Esophagus muscularis mucosa (tissue), 4 donors: ENCODE measurements around the gene IGSF11. TPM values are rescaled to one million over a fixed set of nuclear protein-coding genes. Genes with fewer than 3 reads are reported as not detected.

Experiments
- DNase-seq: peaks from one replicate; pipeline ENCODE4 v3.0.0-alpha.2; 2017; ENCODE audit errors: extremely low spot score
- H3K27ac ChIP-seq, 4 donors: fragments of 200-600 bp; sonication (generic); replicated peaks in 1 of 4; 1 replicate in 3 of 4; 2 replicates in 1 of 4; pipeline ENCODE4 v1.5.1; 2016 to 2019; ENCODE audit warnings: mild to moderate bottlenecking in 1 of 4
- H3K27me3 ChIP-seq, 4 donors: fragments of 200-600 bp; sonication (generic); one replicate each; pipeline versions ENCODE4 v1.5.1 to v1.6.0; 2016 to 2019
- H3K36me3 ChIP-seq, 4 donors: fragments of 200-600 bp; sonication (generic); one replicate each; pipeline ENCODE4 v1.5.1; 2016 to 2019
- H3K4me1 ChIP-seq, 4 donors: fragments of 200-600 bp; sonication (generic); one replicate each; pipeline ENCODE4 v1.5.1; 2016 to 2019
- H3K4me3 ChIP-seq, 4 donors: fragments of 200-600 bp; sonication (generic); 1 replicate in 2 of 4; 2 replicates in 2 of 4; pipeline ENCODE4 v1.5.1; 2016 to 2019; ENCODE audit warnings: mild to moderate bottlenecking in 4 of 4, moderate library complexity in 1 of 4
- H3K9me3 ChIP-seq, 4 donors: fragments of 200-600 bp; sonication (generic); 1 replicate in 3 of 4; 2 replicates in 1 of 4; pipeline ENCODE4 v1.5.1; 2016 to 2019
- EP300 ChIP-seq: sonication (generic); formaldehyde crosslinking; IDR thresholded peaks from one replicate; pipeline ENCODE4 v1.6.1; 2017; ENCODE audit warnings: antibody characterized with exemption
- POLR2A ChIP-seq: fragments of 450-650 bp; IDR thresholded peaks from one replicate; pipeline ENCODE4 v1.6.1; 2017; ENCODE audit warnings: antibody characterized with exemption, moderate library complexity, mild to moderate bottlenecking, low read depth
- POLR2AphosphoS5 ChIP-seq, 2 donors: sonication (generic); formaldehyde crosslinking; IDR thresholded peaks; one replicate each; pipeline ENCODE4 v1.6.1; 2017; ENCODE audit warnings: antibody characterized with exemption in 2 of 2
- WGBS: methylation state at CpG from one replicate; pipeline ENCODE4 v1.1.5; 2018; 5-methylcytosine and 5-hydroxymethylcytosine counted together
- intact Hi-C: fragments of 100-400 bp; cut with DNase I; formaldehyde crosslinking; loops from one replicate; pipeline ENCODE4 v1.15.1; 2023
- total RNA-seq, 4 donors: library from RNA; depleted of rRNA; stranded (reverse); fragments of >200 nt; gene quantifications; one replicate each; pipeline versions ENCODE4 v1.1.0 to v1.2.1, GENCODE V29; 2016
- TF ChIP-seq, protein P1 (sequence below), 3 experiments: fragments of 200-600 bp in 2 of 3; fragments of 450-650 bp in 1 of 3; sonication (generic) in 2 of 3; IDR thresholded peaks; one replicate each; pipeline ENCODE4 v1.5.1; 2017 to 2019; ENCODE audit warnings: antibody characterized with exemption in 3 of 3, mild to moderate bottlenecking in 2 of 3, moderate library complexity in 1 of 3

The IGSF11 gene
- total RNA-seq, 4 donors from 2014 or later = 7.0 to 13.7 (median 8.2) TPM

DNA sequence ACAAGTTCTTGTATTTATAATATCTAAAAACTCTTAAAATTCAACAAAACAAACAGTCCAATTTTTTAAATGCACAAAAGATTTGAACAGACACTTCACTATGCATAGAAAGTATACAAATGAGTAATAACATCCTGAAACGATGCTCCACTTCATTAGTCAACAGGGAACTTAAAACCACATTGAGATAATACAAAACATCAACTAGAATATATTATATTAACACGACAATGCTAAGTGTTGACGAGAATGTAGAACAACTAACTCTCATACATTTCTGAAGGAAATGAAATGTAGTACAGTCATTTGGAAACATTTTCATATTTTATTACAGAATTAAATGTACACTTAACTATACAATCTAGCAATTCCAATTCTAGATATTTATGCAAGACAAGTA, 93.4 kb downstream of the IGSF11 start:
- TF ChIP-seq, protein P1, sequence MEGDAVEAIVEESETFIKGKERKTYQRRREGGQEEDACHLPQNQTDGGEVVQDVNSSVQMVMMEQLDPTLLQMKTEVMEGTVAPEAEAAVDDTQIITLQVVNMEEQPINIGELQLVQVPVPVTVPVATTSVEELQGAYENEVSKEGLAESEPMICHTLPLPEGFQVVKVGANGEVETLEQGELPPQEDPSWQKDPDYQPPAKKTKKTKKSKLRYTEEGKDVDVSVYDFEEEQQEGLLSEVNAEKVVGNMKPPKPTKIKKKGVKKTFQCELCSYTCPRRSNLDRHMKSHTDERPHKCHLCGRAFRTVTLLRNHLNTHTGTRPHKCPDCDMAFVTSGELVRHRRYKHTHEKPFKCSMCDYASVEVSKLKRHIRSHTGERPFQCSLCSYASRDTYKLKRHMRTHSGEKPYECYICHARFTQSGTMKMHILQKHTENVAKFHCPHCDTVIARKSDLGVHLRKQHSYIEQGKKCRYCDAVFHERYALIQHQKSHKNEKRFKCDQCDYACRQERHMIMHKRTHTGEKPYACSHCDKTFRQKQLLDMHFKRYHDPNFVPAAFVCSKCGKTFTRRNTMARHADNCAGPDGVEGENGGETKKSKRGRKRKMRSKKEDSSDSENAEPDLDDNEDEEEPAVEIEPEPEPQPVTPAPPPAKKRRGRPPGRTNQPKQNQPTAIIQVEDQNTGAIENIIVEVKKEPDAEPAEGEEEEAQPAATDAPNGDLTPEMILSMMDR (IDR thresholded peaks at IDR 0.05) = no peak
- TF ChIP-seq POLR2A = no peak
- no peak for TF ChIP-seq EP300
- TF ChIP-seq POLR2AphosphoS5 (IDR thresholded peaks at IDR 0.05) = no peak
- WGBS = 82% methylated on average over 3 of the region's 3 CpGs
- no peaks in the 10 kb centered on the region for H3K36me3 ChIP-seq
- no peak overlapping the region for H3K27ac ChIP-seq
- intact Hi-C loops = no loop called here
- H3K27me3 ChIP-seq = no peaks in the 10 kb centered on the region
- no peaks in the 10 kb centered on the region for H3K4me1 ChIP-seq
- no peak for DNase-seq
- H3K9me3 ChIP-seq = peaks cover 0 to 6% (median 0%) of the 10 kb centered on the region in 4 donors
- H3K4me3 ChIP-seq = no peak overlapping the region

DNA sequence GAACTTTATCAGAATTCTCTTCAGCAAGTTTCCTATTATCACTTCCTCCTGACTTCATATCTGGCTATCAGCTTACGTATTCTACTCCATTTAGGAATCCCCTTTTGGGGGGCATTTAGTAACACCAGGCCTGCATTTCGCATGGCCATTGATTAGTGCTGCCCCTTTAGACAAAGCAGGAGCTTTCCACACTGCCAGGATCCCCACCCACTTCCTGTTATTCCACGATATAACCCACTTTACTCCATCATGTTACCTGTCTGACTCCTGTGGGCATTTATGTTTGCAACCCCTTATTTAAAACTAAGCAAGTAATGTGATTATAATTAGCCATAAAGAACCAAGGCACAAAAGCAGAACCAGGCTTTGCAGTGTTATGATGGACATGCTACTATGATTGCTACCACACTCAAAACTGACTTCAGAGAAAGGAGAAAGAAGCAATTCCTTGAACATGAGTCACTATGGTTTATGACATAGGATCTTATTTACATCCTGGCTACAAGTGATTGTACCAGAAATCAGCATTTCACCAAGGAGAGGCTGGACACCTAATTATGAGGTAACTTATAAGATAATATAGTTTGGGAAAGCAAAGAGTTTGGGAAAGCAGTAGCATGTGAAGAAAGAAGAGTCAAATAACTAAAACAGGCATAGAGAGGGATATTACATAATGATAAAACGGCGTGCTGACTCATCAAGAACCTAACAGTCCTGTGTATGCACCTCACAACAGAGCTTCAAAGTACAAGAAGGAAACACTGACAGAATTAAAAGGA, 96.3 kb downstream of the IGSF11 start:
- DNase-seq = no peak
- Histone ChIP-seq H3K9me3 (peaks cover 0 to 6% (median 0%) of the 10 kb centered on the region in 4 donors), H3K27me3 (no peaks in the 10 kb centered on the region), H3K4me3 (no peak overlapping the region), H3K36me3 (no peaks in the 10 kb centered on the region), H3K27ac (no peak overlapping the region), H3K4me1 (no peaks in the 10 kb centered on the region)
- no peak for TF ChIP-seq POLR2AphosphoS5 (IDR thresholded peaks at IDR 0.05)
- TF ChIP-seq POLR2A = no peak
- TF ChIP-seq EP300 = no peak
- TF ChIP-seq, protein P1 (IDR thresholded peaks at IDR 0.05) = no peak
- intact Hi-C loops = no loop called here
- 74% methylated on average over 5 of the region's 5 CpGs for WGBS

DNA sequence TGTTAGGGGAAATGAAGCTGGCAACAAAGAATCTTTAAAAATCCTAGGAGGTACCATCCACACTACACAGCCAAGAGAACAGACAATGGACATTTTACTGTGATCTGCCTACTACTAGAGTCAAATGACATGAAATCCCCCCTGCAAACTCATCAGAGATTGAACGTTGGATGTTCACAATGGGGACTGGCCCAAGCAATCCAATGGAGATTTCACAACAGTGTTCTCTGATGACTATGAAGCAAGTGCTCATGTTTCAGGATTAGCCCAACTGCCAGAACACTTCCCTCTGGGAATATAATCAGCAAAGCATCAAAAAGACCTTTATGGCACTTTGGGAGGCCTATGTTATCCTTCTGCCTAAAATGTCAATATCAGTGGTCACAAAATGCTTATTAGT, 97.8 kb downstream of the IGSF11 start:
- TF ChIP-seq POLR2AphosphoS5 (IDR thresholded peaks at IDR 0.05) = no peak
- no peak for TF ChIP-seq POLR2A
- no peak for TF ChIP-seq EP300
- TF ChIP-seq, protein P1 (IDR thresholded peaks at IDR 0.05) = no peak
- H3K36me3 ChIP-seq = no peaks in the 10 kb centered on the region
- intact Hi-C loops = no loop called here
- WGBS = 55% methylated on average over 1 of the region's 1 CpG
- H3K4me1 ChIP-seq = peaks cover 0 to 5% (median 0%) of the 10 kb centered on the region in 4 donors
- H3K4me3 ChIP-seq = no peak overlapping the region
- H3K27me3 ChIP-seq = no peaks in the 10 kb centered on the region
- DNase-seq = no peak
- H3K9me3 ChIP-seq = peaks cover 0 to 6% (median 0%) of the 10 kb centered on the region in 4 donors
- H3K27ac ChIP-seq = no peak overlapping the region

DNA sequence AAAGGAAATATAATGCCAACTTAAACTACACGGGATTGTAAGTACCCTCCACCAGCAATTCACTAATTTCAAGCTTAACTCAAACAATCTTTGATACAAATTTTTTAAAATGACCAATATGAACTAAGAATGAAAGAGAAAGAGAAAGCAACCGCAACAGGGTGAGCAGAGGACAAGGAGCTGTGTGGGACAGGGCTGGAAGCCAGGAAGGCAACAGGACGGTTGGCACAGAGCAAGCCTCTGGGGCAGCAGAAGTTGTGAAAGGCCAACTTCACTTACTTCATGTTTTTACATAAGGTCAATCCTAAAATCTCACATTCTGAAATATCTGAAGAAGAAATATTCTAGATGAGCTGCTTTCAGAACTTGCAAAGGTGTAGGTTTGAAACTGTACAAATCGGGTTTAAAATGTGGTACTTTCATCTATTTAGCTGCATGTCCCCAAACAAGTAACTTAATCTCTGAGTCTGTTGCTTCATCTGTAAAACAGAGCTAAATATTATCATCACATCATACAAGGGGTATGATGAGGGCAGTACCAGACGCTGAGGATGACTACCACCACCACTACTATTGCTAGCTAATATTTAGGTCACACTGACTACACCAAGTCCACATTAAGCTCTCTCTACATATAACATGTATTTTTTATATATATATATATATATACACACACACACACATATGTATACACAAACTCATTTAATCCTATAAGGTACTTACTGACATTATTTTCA, 101.7 kb downstream of the IGSF11 start:
- intact Hi-C loops = no loop called here
- WGBS = 67% methylated on average over 5 of the region's 5 CpGs
- Histone ChIP-seq H3K4me1 (peaks cover 0 to 5% (median 0%) of the 10 kb centered on the region in 4 donors), H3K27me3 (no peaks in the 10 kb centered on the region), H3K36me3 (no peaks in the 10 kb centered on the region), H3K4me3 (peak overlapping the region in 2 of 4 donors; percentile 18 to 33), H3K27ac (peak overlapping the region in 1 of 4 donors; percentile 20), H3K9me3 (no peaks in the 10 kb centered on the region)
- DNase-seq = no peak
- no peak for TF ChIP-seq POLR2AphosphoS5 (IDR thresholded peaks at IDR 0.05)
- TF ChIP-seq EP300 = no peak
- TF ChIP-seq, protein P1 (IDR thresholded peaks at IDR 0.05) = no peak
- no peak for TF ChIP-seq POLR2A
